K562 (cell line): ENCODE measurements around the gene CPT1B. TPM values are rescaled to one million over a fixed set of nuclear protein-coding genes. Genes with fewer than 3 reads are reported as not detected.

ENCODE experiments used
- CHD4 ChIP-seq: fragments of 200-600 bp; sonication (generic); IDR thresholded peaks from 3 replicates; pipeline ENCODE4 v1.6.1; 2012; ENCODE audit warnings: low read depth, mild to moderate bottlenecking, mixed read lengths, low read length, inconsistent platforms; ENCODE audit not compliant: insufficient read depth, insufficient replicate concordance, poor library complexity, severe bottlenecking
- CREB1 ChIP-seq, 2 experiments: sonication (generic) in 1 of 2; formaldehyde crosslinking in 1 of 2; IDR thresholded peaks; 2 replicates each; pipeline versions ENCODE4 v1.6.1 to v1.8.0; 2012 to 2022; ENCODE audit warnings: inconsistent platforms in 1 of 2, mild to moderate bottlenecking in 1 of 2, missing genetic modification reagents in 1 of 2, moderate library complexity in 1 of 2
- CXXC5 ChIP-seq: fragments of 250-450 bp; sonication (Bioruptor Pico); IDR thresholded peaks from 2 replicates; pipeline ENCODE4 v1.8.0; 2022; ENCODE audit warnings: inconsistent platforms, mild to moderate bottlenecking, moderate library complexity
- E2F4 ChIP-seq: sonication (generic); formaldehyde crosslinking; IDR thresholded peaks from 2 replicates; pipeline ENCODE4 v1.8.0; 2022; ENCODE audit warnings: mild to moderate bottlenecking, low read depth, missing genetic modification reagents
- EGR1 ChIP-seq: fragments of 450-650 bp; conservative IDR thresholded peaks from 2 replicates; pipeline ENCODE4 v1.6.1; 2017; ENCODE audit warnings: mild to moderate bottlenecking
- ELF1 ChIP-seq: fragments of 200-800 bp; sonication (Bioruptor generic); IDR thresholded peaks from 2 replicates; pipeline ENCODE4 v1.6.1; 2016; ENCODE audit warnings: missing genetic modification characterization, missing compliant biosample characterization
- GTF2A2 ChIP-seq: IDR thresholded peaks from 2 replicates; pipeline ENCODE4 v1.6.1; 2016; ENCODE audit warnings: mild to moderate bottlenecking, missing genetic modification characterization, missing compliant biosample characterization
- HINFP ChIP-seq: fragments of 450-650 bp; conservative IDR thresholded peaks from 2 replicates; pipeline ENCODE4 v1.6.1; 2016; ENCODE audit warnings: missing genetic modification characterization, low read depth, mild to moderate bottlenecking, control low read depth, missing compliant biosample characterization
- HIVEP1 ChIP-seq: fragments of 250-450 bp; sonication (Bioruptor Pico); IDR thresholded peaks from 2 replicates; pipeline ENCODE4 v1.4.0; 2020; ENCODE audit warnings: mild to moderate bottlenecking
- HNRNPH1 ChIP-seq: fragments of 200-400 bp; formaldehyde crosslinking; optimal IDR thresholded peaks from 2 replicates; pipeline ENCODE3; 2017; ENCODE audit warnings: low read depth, mild to moderate bottlenecking, low read length, moderate library complexity
- HSF4 ChIP-seq: fragments of 250-450 bp; sonication (Bioruptor Pico); IDR thresholded peaks from 2 replicates; pipeline ENCODE4 v2.1.2; 2022; ENCODE audit warnings: mild to moderate bottlenecking, moderate library complexity, borderline replicate concordance
- MCM7 ChIP-seq, 2 experiments: fragments of 450-650 bp; IDR thresholded peaks; 2 replicates each; pipeline ENCODE4 v1.6.1; 2016 to 2018
- NR4A1 ChIP-seq, 2 experiments: fragments of 250-450 bp in 1 of 2; fragments of 450-650 bp in 1 of 2; sonication (Bioruptor Pico) in 1 of 2; IDR thresholded peaks; 2 replicates each; pipeline versions ENCODE4 v1.4.0 to v1.6.1; 2016 to 2020; ENCODE audit warnings: mild to moderate bottlenecking in 2 of 2, missing compliant biosample characterization in 1 of 2, missing genetic modification characterization in 1 of 2, moderate library complexity in 1 of 2
- NUFIP1 ChIP-seq: fragments of 450-650 bp; IDR thresholded peaks from 2 replicates; pipeline ENCODE4 v1.6.1; 2018; ENCODE audit not compliant: partially characterized antibody
- PHB ChIP-seq: fragments of 250-450 bp; sonication (Bioruptor Pico); IDR thresholded peaks from 2 replicates; pipeline ENCODE4 v1.5.0; 2021
- POLR3A ChIP-seq: IDR thresholded peaks from 2 replicates; pipeline ENCODE4 v1.6.1; 2011; ENCODE audit warnings: borderline replicate concordance, mild to moderate bottlenecking, moderate library complexity; ENCODE audit not compliant: insufficient read length, insufficient read depth; ENCODE audit errors: extremely low read depth
- PURB ChIP-seq: sonication (generic); formaldehyde crosslinking; IDR thresholded peaks from 2 replicates; pipeline ENCODE4 v1.9.0; 2021; ENCODE audit warnings: low read depth, mild to moderate bottlenecking, missing genetic modification reagents
- RBBP5 ChIP-seq: fragments of 200-600 bp; sonication (generic); IDR thresholded peaks from 2 replicates; pipeline ENCODE4 v1.6.1; 2012; ENCODE audit warnings: borderline replicate concordance, mild to moderate bottlenecking, low read length, control low read depth, inconsistent platforms; ENCODE audit not compliant: insufficient read depth, poor library complexity, severe bottlenecking
- SAFB ChIP-seq: fragments of 200-400 bp; formaldehyde crosslinking; IDR thresholded peaks from 2 replicates; pipeline ENCODE4 v1.6.1; 2017; ENCODE audit warnings: low read depth, low read length, borderline replicate concordance
- TAF15 ChIP-seq: fragments of 200-400 bp; formaldehyde crosslinking; IDR thresholded peaks from 2 replicates; pipeline ENCODE4 v1.6.1; 2017; ENCODE audit warnings: mild to moderate bottlenecking, low read depth, low read length, moderate library complexity
- TSC22D4 ChIP-seq: fragments of 450-650 bp; IDR thresholded peaks from 2 replicates; pipeline ENCODE4 v1.6.1; 2016; ENCODE audit warnings: missing genetic modification characterization, missing biosample characterization, control low read depth
- ZNF133 ChIP-seq: fragments of 250-450 bp; sonication (Bioruptor Pico); IDR thresholded peaks from 2 replicates; pipeline ENCODE4 v1.4.0; 2020; ENCODE audit warnings: mild to moderate bottlenecking
- ZNF134 ChIP-seq: fragments of 250-450 bp; sonication (Bioruptor Pico); conservative IDR thresholded peaks from 2 replicates; pipeline ENCODE4 v1.4.0; 2020
- polyA plus RNA-seq, 8 experiments: library from polyadenylated mRNA; depleted of rRNA in 4 of 8; stranded (reverse) in 5 of 8; unstranded in 3 of 8; fragments of >200 nt; fragmentation: Nextera tagmentation in 2 of 8; fragmentation: Illumina TruSeq in 1 of 8; extraction: Ambion mirVana in 2 of 8; extraction: Trizol in 1 of 8; gene quantifications; 2 replicates each; pipeline versions ENCODE4 v1.2.1 to v1.2.3, GENCODE V29; 2011 to 2014; ENCODE audit warnings: inconsistent platforms in 1 of 8, missing spikeins in 1 of 8
- total RNA-seq, 7 experiments: library from RNA; depleted of rRNA in 6 of 7; stranded (reverse); fragments of >200 nt in 6 of 7; fragmentation: Illumina TruSeq in 2 of 7; extraction: Trizol in 2 of 7; gene quantifications; 2 replicates each; pipeline versions ENCODE4 v1.2.1 to v1.2.3, GENCODE V29; 2011 to 2021; ENCODE audit warnings: low replicate concordance in 1 of 7
- TF ChIP-seq, protein P1 (sequence below): fragments of 250-450 bp; sonication (Bioruptor Pico); IDR thresholded peaks from 2 replicates; pipeline ENCODE4 v1.5.0; 2020; ENCODE audit warnings: mild to moderate bottlenecking, borderline replicate concordance

The CPT1B gene
- total and polyA plus RNA-seq, 9 of the 15 experiments (the other 6 are each of a cell fraction or from before 2014, with no cell fraction given): 0.35 to 6.1 (median 2.6) TPM

GRCh38 chr22:50526108-50526833 is 52.0 kb downstream of the CPT1B start (continued):
- TF ChIP-seq HIVEP1 (peak; percentile 67; the same call in 1 of the 2 replicates), RBBP5 (peak; percentile 39), SAFB (peak; percentile 97), TSC22D4 (tag) (no peak), PHB (CRISPR knock-in tag) (no peak), HINFP (tag) (no peak), TAF15 (no peak), GTF2A2 (tag) (no peak), E2F4 (CRISPR knock-in tag) (no peak), HNRNPH1 (no peak), EGR1 (peak; percentile 61; the same call in 1 of the 2 replicates), CHD4 (no peak), PURB (CRISPR knock-in tag) (no peak), NUFIP1 (no peak), ZNF133 (CRISPR knock-in tag) (no peak), NR4A1 (CRISPR knock-in tag; IDR thresholded peaks at IDR 0.05) (no peak), NR4A1 (tag; IDR thresholded peaks at IDR 0.05) (no peak; the same call in 1 of the 2 replicates), HSF4 (no peak), ELF1 (tag) (no peak), ZNF134 (CRISPR knock-in tag) (no peak), CXXC5 (CRISPR knock-in tag) (peak; percentile 43), POLR3A (no peak), CREB1 (IDR thresholded peaks at IDR 0.05) (no peak), CREB1 (CRISPR knock-in tag; IDR thresholded peaks at IDR 0.05) (no peak), MCM7 (IDR thresholded peaks at IDR 0.05) (no peak)
- TF ChIP-seq, protein P1, sequence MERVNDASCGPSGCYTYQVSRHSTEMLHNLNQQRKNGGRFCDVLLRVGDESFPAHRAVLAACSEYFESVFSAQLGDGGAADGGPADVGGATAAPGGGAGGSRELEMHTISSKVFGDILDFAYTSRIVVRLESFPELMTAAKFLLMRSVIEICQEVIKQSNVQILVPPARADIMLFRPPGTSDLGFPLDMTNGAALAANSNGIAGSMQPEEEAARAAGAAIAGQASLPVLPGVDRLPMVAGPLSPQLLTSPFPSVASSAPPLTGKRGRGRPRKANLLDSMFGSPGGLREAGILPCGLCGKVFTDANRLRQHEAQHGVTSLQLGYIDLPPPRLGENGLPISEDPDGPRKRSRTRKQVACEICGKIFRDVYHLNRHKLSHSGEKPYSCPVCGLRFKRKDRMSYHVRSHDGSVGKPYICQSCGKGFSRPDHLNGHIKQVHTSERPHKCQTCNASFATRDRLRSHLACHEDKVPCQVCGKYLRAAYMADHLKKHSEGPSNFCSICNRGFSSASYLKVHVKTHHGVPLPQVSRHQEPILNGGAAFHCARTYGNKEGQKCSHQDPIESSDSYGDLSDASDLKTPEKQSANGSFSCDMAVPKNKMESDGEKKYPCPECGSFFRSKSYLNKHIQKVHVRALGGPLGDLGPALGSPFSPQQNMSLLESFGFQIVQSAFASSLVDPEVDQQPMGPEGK (CRISPR knock-in tag): no peak
